GM12891 (cell line): ENCODE results near the gene CFAP45.

Experiments
- POLR2A ChIP-seq: IDR thresholded peaks from 2 replicates; pipeline ENCODE4 v1.6.1; 2011; ENCODE audit warnings: low read depth, low read length, control low read depth
- POLR2AphosphoS5 ChIP-seq: IDR thresholded peaks from 2 replicates; pipeline ENCODE4 v1.6.1; 2011; ENCODE audit warnings: low read depth, low read length, control low read depth
- TAF1 ChIP-seq: IDR thresholded peaks from 2 replicates; pipeline ENCODE4 v1.6.1; 2011; ENCODE audit warnings: low read depth, low read length, control low read depth

DNA sequence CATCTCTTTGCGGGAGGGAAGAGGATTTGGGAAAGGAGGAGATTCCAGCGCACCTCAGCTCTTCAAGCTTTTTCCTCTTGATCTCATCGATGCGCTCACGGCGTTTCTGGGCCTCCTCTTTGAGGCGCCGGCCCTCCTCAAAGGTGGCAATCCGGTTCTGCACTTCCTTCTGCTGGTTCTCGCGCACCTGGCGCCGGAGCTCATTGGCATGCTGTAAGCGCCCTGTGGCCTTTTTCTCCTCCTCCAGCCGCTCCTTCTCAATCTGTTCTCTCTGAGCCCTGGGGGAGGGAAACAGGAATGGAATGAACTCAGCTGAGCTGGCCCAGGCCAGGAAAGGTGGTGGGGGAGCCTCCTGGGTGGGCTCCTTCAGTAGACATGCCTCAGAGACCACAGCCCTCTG lies 27.1 kb downstream of the CFAP45 start:
- no peak for TF ChIP-seq POLR2A
- TF ChIP-seq POLR2AphosphoS5: no peak
- TF ChIP-seq TAF1: no peak
